ENCODE data around the gene GATA5. TPM values are rescaled to one million over a fixed set of nuclear protein-coding genes. Genes with fewer than 3 reads are reported as not detected.

GATA5 gene
- total RNA-seq, 4 donors from 2014 or later = 1.7 to 48.3 (median 39.5) TPM

DNA sequence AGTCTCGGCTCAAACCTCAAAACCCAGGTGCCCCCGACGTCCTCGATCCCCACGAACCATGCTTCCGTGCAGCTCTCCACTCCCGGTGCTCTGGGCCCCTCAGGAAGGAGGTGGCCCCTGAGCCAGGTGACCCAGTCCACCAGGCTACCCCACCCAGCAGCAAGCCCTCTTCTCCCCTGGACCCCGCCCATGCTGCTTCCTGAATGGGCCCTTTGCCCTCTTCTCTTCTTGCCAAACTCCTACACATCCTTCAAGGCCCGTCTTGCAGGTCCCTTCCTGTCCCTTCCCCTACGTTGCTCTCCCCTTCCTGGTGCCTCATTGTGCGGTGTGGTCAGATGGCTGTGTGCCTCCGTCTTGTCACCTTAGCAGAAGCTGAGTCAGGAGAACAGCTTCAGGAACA lies 3.4 kb upstream of the GATA5 start:
- no peak for DNase-seq
- no peaks in the 10 kb centered on the region for H3K9me3 ChIP-seq
- H3K4me1 ChIP-seq = peaks cover 0 to 32% (median 10%) of the 10 kb centered on the region in 4 donors
- no peak overlapping the region for H3K4me3 ChIP-seq
- H3K27me3 ChIP-seq = peaks cover 0 to 21% of the 10 kb centered on the region in 2 donors
- TF ChIP-seq POLR2A (IDR thresholded peaks at IDR 0.05) = no peak
- TF ChIP-seq, protein P1, sequence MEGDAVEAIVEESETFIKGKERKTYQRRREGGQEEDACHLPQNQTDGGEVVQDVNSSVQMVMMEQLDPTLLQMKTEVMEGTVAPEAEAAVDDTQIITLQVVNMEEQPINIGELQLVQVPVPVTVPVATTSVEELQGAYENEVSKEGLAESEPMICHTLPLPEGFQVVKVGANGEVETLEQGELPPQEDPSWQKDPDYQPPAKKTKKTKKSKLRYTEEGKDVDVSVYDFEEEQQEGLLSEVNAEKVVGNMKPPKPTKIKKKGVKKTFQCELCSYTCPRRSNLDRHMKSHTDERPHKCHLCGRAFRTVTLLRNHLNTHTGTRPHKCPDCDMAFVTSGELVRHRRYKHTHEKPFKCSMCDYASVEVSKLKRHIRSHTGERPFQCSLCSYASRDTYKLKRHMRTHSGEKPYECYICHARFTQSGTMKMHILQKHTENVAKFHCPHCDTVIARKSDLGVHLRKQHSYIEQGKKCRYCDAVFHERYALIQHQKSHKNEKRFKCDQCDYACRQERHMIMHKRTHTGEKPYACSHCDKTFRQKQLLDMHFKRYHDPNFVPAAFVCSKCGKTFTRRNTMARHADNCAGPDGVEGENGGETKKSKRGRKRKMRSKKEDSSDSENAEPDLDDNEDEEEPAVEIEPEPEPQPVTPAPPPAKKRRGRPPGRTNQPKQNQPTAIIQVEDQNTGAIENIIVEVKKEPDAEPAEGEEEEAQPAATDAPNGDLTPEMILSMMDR (IDR thresholded peaks at IDR 0.05) = no peak
- H3K36me3 ChIP-seq = no peaks in the 10 kb centered on the region
- no peak overlapping the region for H3K27ac ChIP-seq

GRCh38 chr20:62477669-62478455 lies 2.1 kb upstream of the GATA5 start:
- no peak for DNase-seq
- no peak for TF ChIP-seq POLR2A (IDR thresholded peaks at IDR 0.05)
- TF ChIP-seq, protein P1 (IDR thresholded peaks at IDR 0.05) = peak in 1 of 6 experiments; percentile 41
- Histone ChIP-seq H3K36me3 (no peaks in the 10 kb centered on the region), H3K27me3 (peaks cover 0 to 25% of the 10 kb centered on the region in 2 donors), H3K4me3 (no peak overlapping the region), H3K9me3 (no peaks in the 10 kb centered on the region), H3K27ac (no peak overlapping the region), H3K4me1 (peaks cover 0 to 31% (median 10%) of the 10 kb centered on the region in 4 donors)

DNA sequence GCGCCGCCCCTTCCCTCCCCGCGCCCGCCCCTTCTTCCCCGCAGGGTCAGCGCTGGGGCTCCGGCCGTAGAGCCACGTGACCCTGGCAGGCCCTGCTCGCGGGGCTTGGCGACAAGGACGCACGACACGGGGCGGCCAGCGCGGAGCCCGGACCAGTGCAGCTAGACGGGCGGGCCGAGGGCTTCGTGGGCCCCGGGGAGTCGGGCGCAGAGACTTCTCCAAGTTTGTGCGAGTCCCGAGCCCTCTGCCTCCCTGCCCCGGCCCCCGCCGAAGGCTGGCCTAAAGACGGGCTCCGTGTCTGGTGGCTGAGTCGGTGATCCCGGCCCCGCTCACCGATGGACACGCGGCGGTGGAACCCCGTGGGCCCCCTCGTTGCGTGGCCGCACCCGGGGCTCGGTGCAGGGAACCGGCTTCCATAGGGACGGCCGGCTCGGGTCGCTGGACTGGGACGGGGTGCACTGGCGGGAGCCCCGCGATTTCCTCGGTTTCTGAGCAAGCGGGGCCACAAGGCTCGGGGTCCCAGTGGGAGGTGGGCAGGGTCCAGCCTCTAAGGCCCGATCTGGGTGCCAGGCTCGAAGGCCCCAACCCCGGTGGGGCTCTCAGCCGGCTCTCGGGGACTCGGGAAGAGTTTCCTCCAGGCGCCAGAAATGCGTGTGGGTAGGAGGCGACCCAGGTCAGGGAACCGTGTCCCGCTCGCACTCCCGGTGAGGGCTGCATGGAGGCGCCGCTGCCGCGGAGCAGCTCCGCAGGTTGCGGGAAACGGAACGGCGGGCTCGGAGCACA lies 452 bp upstream of the GATA5 start:
- Histone ChIP-seq H3K27ac (peak overlapping the region in 3 of 4 donors; percentile 83 to 96 (median 91)), H3K27me3 (peaks cover 0 to 25% of the 10 kb centered on the region in 2 donors), H3K4me1 (peaks cover 0 to 20% (median 9%) of the 10 kb centered on the region in 4 donors), H3K36me3 (no peaks in the 10 kb centered on the region), H3K9me3 (no peaks in the 10 kb centered on the region), H3K4me3 (peak overlapping the region; percentile 20 to 85 (median 56))
- TF ChIP-seq POLR2A (IDR thresholded peaks at IDR 0.05) = peak; percentile 47 to 48
- TF ChIP-seq, protein P1 (IDR thresholded peaks at IDR 0.05) = no peak
- peak in 2 of 3 donors; percentile 63 to 85 for DNase-seq

- Histone ChIP-seq H3K4me1 (peaks cover 0 to 22% (median 10%) of the 10 kb centered on the region in 4 donors), H3K27me3 (peaks cover 0 to 25% of the 10 kb centered on the region in 2 donors), H3K9me3 (no peaks in the 10 kb centered on the region), H3K27ac (peak overlapping the region in 3 of 4 donors; percentile 83 to 96 (median 91)), H3K36me3 (no peaks in the 10 kb centered on the region), H3K4me3 (peak overlapping the region; percentile 20 to 85 (median 56))
- peak; percentile 6 to 30 for TF ChIP-seq POLR2A (IDR thresholded peaks at IDR 0.05)
- TF ChIP-seq, protein P1 (IDR thresholded peaks at IDR 0.05) = no peak
- DNase-seq = peak in 1 of 3 donors; percentile 61
These were observed 596 bp downstream of the GATA5 start for GRCh38 chr20:62475027-62475771.

DNA sequence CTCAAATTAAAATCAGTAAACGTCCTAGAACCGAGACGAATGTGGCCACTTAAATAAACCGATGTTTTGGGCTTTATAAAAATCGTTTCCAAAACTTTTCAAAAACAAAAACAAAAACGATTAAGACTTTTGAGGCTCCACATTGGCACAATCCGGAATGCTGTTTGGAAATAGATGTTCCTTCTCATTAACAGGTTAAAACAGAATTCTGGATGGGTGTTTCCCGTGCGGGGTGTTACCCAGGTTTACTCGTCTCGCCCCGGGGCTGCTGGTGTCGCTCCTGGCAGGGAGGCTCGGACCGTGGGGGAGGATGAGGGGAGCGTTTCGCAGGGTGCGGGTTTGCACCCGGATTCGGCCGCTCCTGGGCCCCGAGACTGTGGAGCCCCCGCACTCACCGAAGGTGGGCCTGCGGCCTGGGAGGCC lies 1.2 kb downstream of the GATA5 start:
- H3K4me3 ChIP-seq = peak overlapping the region in 3 of 4 donors; percentile 40 to 85 (median 72)
- H3K27ac ChIP-seq = peak overlapping the region in 3 of 4 donors; percentile 83 to 96 (median 91)
- peaks cover 0 to 25% of the 10 kb centered on the region in 2 donors for H3K27me3 ChIP-seq
- no peak for DNase-seq
- H3K4me1 ChIP-seq = peaks cover 0 to 22% (median 10%) of the 10 kb centered on the region in 4 donors
- no peaks in the 10 kb centered on the region for H3K9me3 ChIP-seq
- no peaks in the 10 kb centered on the region for H3K36me3 ChIP-seq
- TF ChIP-seq, protein P1 (IDR thresholded peaks at IDR 0.05) = no peak
- TF ChIP-seq POLR2A (IDR thresholded peaks at IDR 0.05) = no peak
